Panc1 (cell line): Measurements from ENCODE around the gene LRBA. TPM values are rescaled to one million over a fixed set of nuclear protein-coding genes. Genes with fewer than 3 reads are reported as not detected.

Source experiments
- ATAC-seq: fragments of 200-7000 bp; cut with Tn5 transposase; 2 replicates; pipeline ENCODE4 v1.9.1; 2020; ENCODE audit warnings: mild to moderate bottlenecking, moderate library complexity
- BruUV-seq: library from RNA; stranded (reverse); fragments of 400-500 nt; replicated peaks from 2 replicates; lab custom pipeline; 2021; lab: Mats Ljungman, UMichigan
- CTCF ChIA-PET: fragments of 300-600 bp; sonication (Branson Sonifier 250); formaldehyde crosslinking; loops from one replicate; lab custom pipeline; 2022; ENCODE audit warnings: antibody characterized with exemption; lab: Charles Lee
- POLR2A ChIA-PET: fragments of 300-600 bp; sonication (Branson Sonifier 250); formaldehyde crosslinking; loops from one replicate; lab custom pipeline; 2022; ENCODE audit warnings: antibody characterized with exemption; lab: Charles Lee
- DNase-seq: peaks from one replicate; pipeline ENCODE4 v3.0.0-alpha.2; 2010; ENCODE audit warnings: low read depth, low spot score
- H3K27ac ChIP-seq: 2 replicates; pipeline ENCODE4 v1.5.1; 2011; ENCODE audit warnings: mild to moderate bottlenecking, low read length, inconsistent platforms
- H3K27me3 ChIP-seq: fragments of 200-500 bp; sonication (Bioruptor generic); 2 replicates; pipeline ENCODE4 v1.6.0; 2014; ENCODE audit warnings: low read length, inconsistent platforms; ENCODE audit not compliant: control insufficient read depth, insufficient read depth
- H3K36me3 ChIP-seq: fragments of 200-500 bp; sonication (Bioruptor generic); 2 replicates; pipeline ENCODE4 v1.5.1; 2014; ENCODE audit warnings: inconsistent platforms, mild to moderate bottlenecking, low read length, moderate library complexity; ENCODE audit not compliant: control insufficient read depth, insufficient read depth
- H3K4me1 ChIP-seq: 2 replicates; pipeline ENCODE4 v1.5.1; 2011; ENCODE audit warnings: inconsistent platforms, mild to moderate bottlenecking, low read length, moderate library complexity; ENCODE audit not compliant: control insufficient read depth, insufficient read depth
- H3K4me3 ChIP-seq, 2 experiments: 2 replicates each; pipeline ENCODE4 v1.5.1; 2011 to 2012; ENCODE audit warnings: low read depth in 2 of 2, low read length in 2 of 2, mild to moderate bottlenecking in 2 of 2, inconsistent platforms in 1 of 2, moderate library complexity in 1 of 2
- H3K9me3 ChIP-seq: fragments of 200-500 bp; sonication (Bioruptor generic); 2 replicates; pipeline ENCODE4 v1.5.1; 2014; ENCODE audit warnings: low read depth, mild to moderate bottlenecking, inconsistent platforms, low read length, moderate library complexity; ENCODE audit not compliant: control insufficient read depth, insufficient read depth
- POLR2AphosphoS5 ChIP-seq: IDR thresholded peaks from 2 replicates; pipeline ENCODE4 v1.6.1; 2012; ENCODE audit warnings: mild to moderate bottlenecking, low read depth, low read length, moderate library complexity
- SIN3A ChIP-seq: IDR thresholded peaks from 2 replicates; pipeline ENCODE4 v1.6.1; 2012; ENCODE audit warnings: low read depth, mild to moderate bottlenecking, low read length, moderate library complexity, borderline replicate concordance; ENCODE audit not compliant: insufficient read depth
- TCF7L2 ChIP-seq: IDR thresholded peaks from 2 replicates; pipeline ENCODE4 v1.6.1; 2011; ENCODE audit warnings: mild to moderate bottlenecking, low read depth, low read length, inconsistent platforms
- in situ Hi-C: cut with HindIII; loops from 2 replicates; pipeline ENCODE4 v1.10.0; 2016; ENCODE audit warnings: low sequenced_read_pairs, low pct_unique_long_range_greater_than_20kb
- intact Hi-C: fragments of 100-400 bp; cut with micrococcal nuclease; formaldehyde crosslinking; loops from one replicate; pipeline ENCODE4 v1.10.0; 2022; ENCODE audit not compliant: unreplicated experiment
- total RNA-seq: library from RNA; stranded (reverse); gene quantifications from one replicate; pipeline ENCODE4 v1.2.1, GENCODE V29; 2021; ENCODE audit not compliant: unreplicated experiment
- TF ChIP-seq, protein P1 (sequence below): fragments of 450-650 bp; IDR thresholded peaks from 2 replicates; pipeline ENCODE4 v1.5.1; 2017; ENCODE audit warnings: mild to moderate bottlenecking
- TF ChIP-seq, protein P2 (sequence below), 2 experiments: IDR thresholded peaks; 2 replicates each; pipeline ENCODE4 v1.6.1; 2011 to 2012; ENCODE audit warnings: low read depth in 2 of 2, control low read depth in 1 of 2, low read length in 1 of 2, mild to moderate bottlenecking in 1 of 2, moderate library complexity in 1 of 2; ENCODE audit not compliant: insufficient read depth in 1 of 2

The LRBA gene
- total RNA-seq, 1 experiment from 2014 or later, result 26.4 TPM

DNA sequence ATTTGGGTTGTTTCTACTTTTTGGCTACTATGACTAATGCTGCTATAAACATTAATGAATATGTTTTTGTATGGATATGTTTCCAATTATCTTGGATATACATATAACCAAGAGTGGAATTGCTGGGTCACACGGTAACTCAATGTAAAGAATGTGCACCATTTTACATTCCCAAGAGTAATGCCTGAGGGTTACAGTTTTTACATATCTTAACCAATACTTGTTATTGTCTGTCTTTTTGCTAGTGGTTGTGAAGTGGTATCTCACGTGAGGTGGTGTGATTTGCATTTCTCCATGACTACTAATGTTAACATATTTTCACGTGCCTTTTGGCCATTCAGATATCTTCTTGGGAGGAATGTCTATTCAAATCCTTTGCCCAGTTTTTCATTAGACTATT, 633.5 kb downstream of the LRBA start:
- no peak overlapping the region for H3K27ac ChIP-seq
- CTCF ChIA-PET, result no interaction called here

DNA sequence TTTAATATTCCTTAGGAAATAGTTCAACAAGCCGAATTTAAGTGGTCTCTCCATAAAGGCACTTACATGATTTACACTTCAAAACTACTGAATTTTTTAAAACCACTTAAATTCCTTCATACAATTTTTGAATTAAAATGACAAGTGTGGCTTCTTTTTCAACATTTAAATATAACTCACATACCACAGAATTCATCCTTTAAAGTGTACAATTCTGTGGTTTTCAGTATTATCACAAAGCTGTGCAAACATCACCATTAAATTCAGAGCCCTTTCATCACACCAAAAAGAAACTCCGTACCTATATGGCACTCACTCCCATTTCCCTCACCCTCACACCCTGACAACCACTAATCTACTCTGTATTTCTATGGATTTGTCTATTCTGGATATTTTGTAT, 634.0 kb downstream of the LRBA start:
- in situ Hi-C loops, result no loop called here
- intact Hi-C loops, result no loop called here
- ATAC-seq (no peak), DNase-seq (no peak)
- ChIA-PET POLR2A (no interaction called here), CTCF (no interaction called here)
- Histone ChIP-seq H3K36me3 (no peaks in the 10 kb centered on the region), H3K27me3 (no peaks in the 10 kb centered on the region), H3K9me3 (no peaks in the 10 kb centered on the region), H3K4me3 (no peak overlapping the region), H3K27ac (no peak overlapping the region), H3K4me1 (no peaks in the 10 kb centered on the region)
- TF ChIP-seq POLR2AphosphoS5 (no peak), SIN3A (no peak), TCF7L2 (no peak)
- TF ChIP-seq, protein P1, sequence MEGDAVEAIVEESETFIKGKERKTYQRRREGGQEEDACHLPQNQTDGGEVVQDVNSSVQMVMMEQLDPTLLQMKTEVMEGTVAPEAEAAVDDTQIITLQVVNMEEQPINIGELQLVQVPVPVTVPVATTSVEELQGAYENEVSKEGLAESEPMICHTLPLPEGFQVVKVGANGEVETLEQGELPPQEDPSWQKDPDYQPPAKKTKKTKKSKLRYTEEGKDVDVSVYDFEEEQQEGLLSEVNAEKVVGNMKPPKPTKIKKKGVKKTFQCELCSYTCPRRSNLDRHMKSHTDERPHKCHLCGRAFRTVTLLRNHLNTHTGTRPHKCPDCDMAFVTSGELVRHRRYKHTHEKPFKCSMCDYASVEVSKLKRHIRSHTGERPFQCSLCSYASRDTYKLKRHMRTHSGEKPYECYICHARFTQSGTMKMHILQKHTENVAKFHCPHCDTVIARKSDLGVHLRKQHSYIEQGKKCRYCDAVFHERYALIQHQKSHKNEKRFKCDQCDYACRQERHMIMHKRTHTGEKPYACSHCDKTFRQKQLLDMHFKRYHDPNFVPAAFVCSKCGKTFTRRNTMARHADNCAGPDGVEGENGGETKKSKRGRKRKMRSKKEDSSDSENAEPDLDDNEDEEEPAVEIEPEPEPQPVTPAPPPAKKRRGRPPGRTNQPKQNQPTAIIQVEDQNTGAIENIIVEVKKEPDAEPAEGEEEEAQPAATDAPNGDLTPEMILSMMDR, result no peak
- no TSS peak for BruUV-seq

More for the DNA sequence above, 633.5 kb downstream of the LRBA start:
- no peaks in the 10 kb centered on the region for H3K36me3 ChIP-seq
- in situ Hi-C loops (no loop called here), intact Hi-C loops (no loop called here)
- H3K9me3 ChIP-seq, result no peaks in the 10 kb centered on the region
- TF ChIP-seq, protein P2, sequence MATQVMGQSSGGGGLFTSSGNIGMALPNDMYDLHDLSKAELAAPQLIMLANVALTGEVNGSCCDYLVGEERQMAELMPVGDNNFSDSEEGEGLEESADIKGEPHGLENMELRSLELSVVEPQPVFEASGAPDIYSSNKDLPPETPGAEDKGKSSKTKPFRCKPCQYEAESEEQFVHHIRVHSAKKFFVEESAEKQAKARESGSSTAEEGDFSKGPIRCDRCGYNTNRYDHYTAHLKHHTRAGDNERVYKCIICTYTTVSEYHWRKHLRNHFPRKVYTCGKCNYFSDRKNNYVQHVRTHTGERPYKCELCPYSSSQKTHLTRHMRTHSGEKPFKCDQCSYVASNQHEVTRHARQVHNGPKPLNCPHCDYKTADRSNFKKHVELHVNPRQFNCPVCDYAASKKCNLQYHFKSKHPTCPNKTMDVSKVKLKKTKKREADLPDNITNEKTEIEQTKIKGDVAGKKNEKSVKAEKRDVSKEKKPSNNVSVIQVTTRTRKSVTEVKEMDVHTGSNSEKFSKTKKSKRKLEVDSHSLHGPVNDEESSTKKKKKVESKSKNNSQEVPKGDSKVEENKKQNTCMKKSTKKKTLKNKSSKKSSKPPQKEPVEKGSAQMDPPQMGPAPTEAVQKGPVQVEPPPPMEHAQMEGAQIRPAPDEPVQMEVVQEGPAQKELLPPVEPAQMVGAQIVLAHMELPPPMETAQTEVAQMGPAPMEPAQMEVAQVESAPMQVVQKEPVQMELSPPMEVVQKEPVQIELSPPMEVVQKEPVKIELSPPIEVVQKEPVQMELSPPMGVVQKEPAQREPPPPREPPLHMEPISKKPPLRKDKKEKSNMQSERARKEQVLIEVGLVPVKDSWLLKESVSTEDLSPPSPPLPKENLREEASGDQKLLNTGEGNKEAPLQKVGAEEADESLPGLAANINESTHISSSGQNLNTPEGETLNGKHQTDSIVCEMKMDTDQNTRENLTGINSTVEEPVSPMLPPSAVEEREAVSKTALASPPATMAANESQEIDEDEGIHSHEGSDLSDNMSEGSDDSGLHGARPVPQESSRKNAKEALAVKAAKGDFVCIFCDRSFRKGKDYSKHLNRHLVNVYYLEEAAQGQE (IDR thresholded peaks at IDR 0.05; ENCODE audit: insufficient read depth in 1 of 2, low read depth in 2 of 2, low read length in 1 of 2), result no peak
- TF ChIP-seq POLR2AphosphoS5 (no peak), TCF7L2 (no peak), SIN3A (no peak)
- TF ChIP-seq, protein P1, result no peak
- no peak for DNase-seq
- no peak for ATAC-seq
- no peaks in the 10 kb centered on the region for H3K4me1 ChIP-seq
- H3K4me3 ChIP-seq, result no peak overlapping the region
- no peaks in the 10 kb centered on the region for H3K27me3 ChIP-seq
- BruUV-seq, result no TSS peak
- POLR2A ChIA-PET, result no interaction called here

DNA sequence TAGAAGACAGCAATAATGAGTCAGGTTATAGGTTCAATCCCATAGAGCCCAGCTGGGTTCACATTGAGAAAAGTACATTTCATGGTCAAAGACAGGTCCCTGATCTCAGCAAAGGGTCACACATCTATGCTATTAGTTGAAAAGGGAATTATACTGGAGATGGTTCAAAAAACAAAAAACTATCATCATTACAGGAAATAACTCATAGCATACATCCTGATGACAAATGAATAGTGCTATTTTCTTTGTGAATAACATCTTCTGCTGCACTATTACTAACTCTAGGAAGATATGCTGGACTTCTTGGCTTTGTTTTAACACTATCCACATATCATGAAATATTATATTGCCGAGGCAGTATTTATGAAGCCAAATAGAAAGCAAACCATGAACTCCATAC, 635.6 kb downstream of the LRBA start:
- Histone ChIP-seq H3K27ac (no peak overlapping the region), H3K4me1 (no peaks in the 10 kb centered on the region), H3K36me3 (no peaks in the 10 kb centered on the region), H3K9me3 (no peaks in the 10 kb centered on the region), H3K27me3 (no peaks in the 10 kb centered on the region), H3K4me3 (no peak overlapping the region)
- in situ Hi-C loops (no loop called here), intact Hi-C loops (no loop called here)
- no peak for DNase-seq
- TF ChIP-seq, protein P1, result no peak
- no peak for TF ChIP-seq POLR2AphosphoS5
- TF ChIP-seq, protein P2 (IDR thresholded peaks at IDR 0.05; ENCODE audit: insufficient read depth in 1 of 2, low read depth in 2 of 2, low read length in 1 of 2), result no peak
- no TSS peak for BruUV-seq
- ChIA-PET CTCF (no interaction called here), POLR2A (no interaction called here)
- no peak for ATAC-seq
